Panc1 (cell line): ENCODE measurements around the gene TUBG2. TPM values are rescaled to one million over a fixed set of nuclear protein-coding genes. Genes with fewer than 3 reads are reported as not detected.
"Not testable (repeated sequence)": the region's sequence is repeated elsewhere in the genome, so short reads cannot be mapped to it uniquely, and the experiment has no call there.

Experiments used
- ATAC-seq: fragments of 200-7000 bp; cut with Tn5 transposase; 2 replicates; pipeline ENCODE4 v1.9.1; 2020; ENCODE audit warnings: mild to moderate bottlenecking, moderate library complexity
- BruUV-seq: library from RNA; stranded (reverse); fragments of 400-500 nt; replicated peaks from 2 replicates; lab custom pipeline; 2021; lab: Mats Ljungman, UMichigan
- CTCF ChIA-PET: fragments of 300-600 bp; sonication (Branson Sonifier 250); formaldehyde crosslinking; loops from one replicate; lab custom pipeline; 2022; ENCODE audit warnings: antibody characterized with exemption; lab: Charles Lee
- POLR2A ChIA-PET: fragments of 300-600 bp; sonication (Branson Sonifier 250); formaldehyde crosslinking; loops from one replicate; lab custom pipeline; 2022; ENCODE audit warnings: antibody characterized with exemption; lab: Charles Lee
- DNase-seq: peaks from one replicate; pipeline ENCODE4 v3.0.0-alpha.2; 2010; ENCODE audit warnings: low read depth, low spot score
- H3K27ac ChIP-seq: 2 replicates; pipeline ENCODE4 v1.5.1; 2011; ENCODE audit warnings: mild to moderate bottlenecking, low read length, inconsistent platforms
- H3K27me3 ChIP-seq: fragments of 200-500 bp; sonication (Bioruptor generic); 2 replicates; pipeline ENCODE4 v1.6.0; 2014; ENCODE audit warnings: low read length, inconsistent platforms; ENCODE audit not compliant: control insufficient read depth, insufficient read depth
- H3K36me3 ChIP-seq: fragments of 200-500 bp; sonication (Bioruptor generic); 2 replicates; pipeline ENCODE4 v1.5.1; 2014; ENCODE audit warnings: inconsistent platforms, mild to moderate bottlenecking, low read length, moderate library complexity; ENCODE audit not compliant: control insufficient read depth, insufficient read depth
- H3K4me1 ChIP-seq: 2 replicates; pipeline ENCODE4 v1.5.1; 2011; ENCODE audit warnings: inconsistent platforms, mild to moderate bottlenecking, low read length, moderate library complexity; ENCODE audit not compliant: control insufficient read depth, insufficient read depth
- H3K4me3 ChIP-seq, 2 experiments: 2 replicates each; pipeline ENCODE4 v1.5.1; 2011 to 2012; ENCODE audit warnings: low read depth in 2 of 2, low read length in 2 of 2, mild to moderate bottlenecking in 2 of 2, inconsistent platforms in 1 of 2, moderate library complexity in 1 of 2
- H3K9me3 ChIP-seq: fragments of 200-500 bp; sonication (Bioruptor generic); 2 replicates; pipeline ENCODE4 v1.5.1; 2014; ENCODE audit warnings: low read depth, mild to moderate bottlenecking, inconsistent platforms, low read length, moderate library complexity; ENCODE audit not compliant: control insufficient read depth, insufficient read depth
- POLR2AphosphoS5 ChIP-seq: IDR thresholded peaks from 2 replicates; pipeline ENCODE4 v1.6.1; 2012; ENCODE audit warnings: mild to moderate bottlenecking, low read depth, low read length, moderate library complexity
- REST ChIP-seq, 2 experiments: IDR thresholded peaks; 2 replicates each; pipeline ENCODE4 v1.6.1; 2011 to 2012; ENCODE audit warnings: low read depth in 2 of 2, control low read depth in 1 of 2, low read length in 1 of 2, mild to moderate bottlenecking in 1 of 2, moderate library complexity in 1 of 2; ENCODE audit not compliant: insufficient read depth in 1 of 2
- SIN3A ChIP-seq: IDR thresholded peaks from 2 replicates; pipeline ENCODE4 v1.6.1; 2012; ENCODE audit warnings: low read depth, mild to moderate bottlenecking, low read length, moderate library complexity, borderline replicate concordance; ENCODE audit not compliant: insufficient read depth
- TCF7L2 ChIP-seq: IDR thresholded peaks from 2 replicates; pipeline ENCODE4 v1.6.1; 2011; ENCODE audit warnings: mild to moderate bottlenecking, low read depth, low read length, inconsistent platforms
- in situ Hi-C: cut with HindIII; loops from 2 replicates; pipeline ENCODE4 v1.10.0; 2016; ENCODE audit warnings: low sequenced_read_pairs, low pct_unique_long_range_greater_than_20kb
- intact Hi-C: fragments of 100-400 bp; cut with micrococcal nuclease; formaldehyde crosslinking; loops from one replicate; pipeline ENCODE4 v1.10.0; 2022; ENCODE audit not compliant: unreplicated experiment
- total RNA-seq: library from RNA; stranded (reverse); gene quantifications from one replicate; pipeline ENCODE4 v1.2.1, GENCODE V29; 2021; ENCODE audit not compliant: unreplicated experiment
- TF ChIP-seq, protein P1 (sequence below): fragments of 450-650 bp; IDR thresholded peaks from 2 replicates; pipeline ENCODE4 v1.5.1; 2017; ENCODE audit warnings: mild to moderate bottlenecking

TUBG2 gene
- total RNA-seq, 1 experiment from 2014 or later = 25.5 TPM

- BruUV-seq = no TSS peak
- Histone ChIP-seq H3K4me1 (peaks cover 7% of the 10 kb centered on the region), H3K4me3 (no peak overlapping the region), H3K27me3 (no peaks in the 10 kb centered on the region), H3K9me3 (no peaks in the 10 kb centered on the region), H3K36me3 (peaks cover 4% of the 10 kb centered on the region; the same call in 1 of the 2 replicates), H3K27ac (0 out of 2 replicates have a peak overlapping the region, but pooled peaks have one; percentile 13)
- ATAC-seq (peak; percentile 93), DNase-seq (no peak)
- intact Hi-C loops (no loop called here), in situ Hi-C loops (no loop called here)
- TF ChIP-seq TCF7L2 (no peak), REST (IDR thresholded peaks at IDR 0.05; ENCODE audit: insufficient read depth in 1 of 2, low read depth in 2 of 2, low read length in 1 of 2) (no peak), POLR2AphosphoS5 (no peak), SIN3A (no peak)
- TF ChIP-seq, protein P1, sequence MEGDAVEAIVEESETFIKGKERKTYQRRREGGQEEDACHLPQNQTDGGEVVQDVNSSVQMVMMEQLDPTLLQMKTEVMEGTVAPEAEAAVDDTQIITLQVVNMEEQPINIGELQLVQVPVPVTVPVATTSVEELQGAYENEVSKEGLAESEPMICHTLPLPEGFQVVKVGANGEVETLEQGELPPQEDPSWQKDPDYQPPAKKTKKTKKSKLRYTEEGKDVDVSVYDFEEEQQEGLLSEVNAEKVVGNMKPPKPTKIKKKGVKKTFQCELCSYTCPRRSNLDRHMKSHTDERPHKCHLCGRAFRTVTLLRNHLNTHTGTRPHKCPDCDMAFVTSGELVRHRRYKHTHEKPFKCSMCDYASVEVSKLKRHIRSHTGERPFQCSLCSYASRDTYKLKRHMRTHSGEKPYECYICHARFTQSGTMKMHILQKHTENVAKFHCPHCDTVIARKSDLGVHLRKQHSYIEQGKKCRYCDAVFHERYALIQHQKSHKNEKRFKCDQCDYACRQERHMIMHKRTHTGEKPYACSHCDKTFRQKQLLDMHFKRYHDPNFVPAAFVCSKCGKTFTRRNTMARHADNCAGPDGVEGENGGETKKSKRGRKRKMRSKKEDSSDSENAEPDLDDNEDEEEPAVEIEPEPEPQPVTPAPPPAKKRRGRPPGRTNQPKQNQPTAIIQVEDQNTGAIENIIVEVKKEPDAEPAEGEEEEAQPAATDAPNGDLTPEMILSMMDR = peak; percentile 18; the same call in 1 of the 2 replicates
- POLR2A ChIA-PET = interaction anchor here (0.6 kb wide), 1 partner anchor 10 kb away, joined by 4 read pairs; no protein-coding TSS in a partner anchor
- CTCF ChIA-PET = interaction anchor here (0.6 to 1.8 kb wide), 3 partner anchors 35 to 62 kb away, joined by 3 to 4 read pairs (median 3); no protein-coding TSS in a partner anchor
These were observed 40.5 kb upstream of the TUBG2 start for GRCh38 chr17:42618442-42619150.

DNA sequence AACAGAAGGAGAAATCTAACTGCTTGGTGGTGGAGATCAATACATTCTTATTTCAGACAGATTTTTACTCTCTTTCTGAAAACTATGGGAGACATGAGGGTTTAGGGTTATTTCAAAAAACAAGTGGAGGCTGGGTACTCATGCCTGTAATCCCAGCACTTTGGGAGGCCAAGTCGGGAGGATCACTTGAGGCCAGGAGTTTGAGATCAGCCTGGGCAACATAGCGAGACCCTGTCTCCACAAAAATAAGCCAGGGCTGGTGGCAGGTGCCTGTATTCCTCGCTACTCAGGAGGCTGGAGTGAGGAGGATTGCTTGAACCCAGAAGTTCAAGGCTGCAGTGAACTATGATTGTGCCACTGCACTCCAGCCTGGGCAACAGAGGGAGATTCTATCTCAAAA lies 37.1 kb upstream of the TUBG2 start:
- H3K27ac ChIP-seq, H3K36me3 ChIP-seq, H3K9me3 ChIP-seq, CTCF ChIA-PET, DNase-seq, in situ Hi-C loops, BruUV-seq, H3K4me3 ChIP-seq, H3K27me3 ChIP-seq, ATAC-seq, intact Hi-C loops: not testable (repeated sequence)
- H3K4me1 ChIP-seq = peaks cover 14% of the 10 kb centered on the region
- POLR2A ChIA-PET = interaction anchor here (1.0 kb wide), 1 partner anchor 14 kb away, joined by 4 read pairs; no protein-coding TSS in a partner anchor

DNA sequence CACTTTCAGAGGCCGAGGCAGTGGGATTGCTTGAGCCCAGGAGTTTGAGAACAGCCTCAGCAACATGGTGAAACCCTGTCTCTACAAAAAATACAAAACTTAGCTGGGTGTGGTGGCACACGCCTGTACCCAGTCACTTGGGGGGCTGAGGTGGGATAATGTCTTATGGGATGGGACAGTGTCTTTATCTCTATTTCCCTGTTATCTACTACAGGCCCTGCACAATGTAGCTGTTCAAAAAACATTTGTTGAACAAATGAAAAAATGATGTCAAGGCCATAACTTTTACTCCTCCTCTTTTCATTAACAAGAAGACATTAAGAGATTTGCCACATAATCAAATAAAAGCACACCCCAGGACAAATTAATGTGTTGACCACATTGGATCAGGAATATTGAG lies 35.8 kb upstream of the TUBG2 start:
- no peaks in the 10 kb centered on the region for H3K9me3 ChIP-seq
- ChIA-PET POLR2A (no interaction called here), CTCF (no interaction called here)
- in situ Hi-C loops (no loop called here), intact Hi-C loops (no loop called here)
- no peaks in the 10 kb centered on the region for H3K27me3 ChIP-seq
- ATAC-seq (no peak), DNase-seq (no peak)
- H3K4me1 ChIP-seq = peaks cover 10% of the 10 kb centered on the region
- H3K27ac ChIP-seq = no peak overlapping the region
- no TSS peak for BruUV-seq
- TF ChIP-seq REST (IDR thresholded peaks at IDR 0.05; ENCODE audit: insufficient read depth in 1 of 2, low read depth in 2 of 2, low read length in 1 of 2) (no peak), SIN3A (no peak), POLR2AphosphoS5 (no peak), TCF7L2 (no peak)
- TF ChIP-seq, protein P1 = no peak
- no peak overlapping the region for H3K4me3 ChIP-seq
- H3K36me3 ChIP-seq = no peaks in the 10 kb centered on the region
